ENCODE measurements around the gene DUOXA2.
A peak's percentile ranks its signal among the peaks of the same experiment; 100 is the strongest.
"Not testable (repeated sequence)": the region's sequence is repeated elsewhere in the genome, so short reads cannot be mapped to it uniquely, and the experiment has no call there.

DUOXA2 gene

GRCh38 chr15:45114076-45114750 lies at the start of gene DUOXA2, which contains the start of gene DUOX2:
TSS of gene DUOXA2 (plus strand) at chr15:45114326. CDS start at chr15:45114606, 280 bp downstream.
TSS of gene DUOX2 (minus strand) at chr15:45114172. CDS start at chr15:45113411, 761 bp downstream.
- no peak for DNase-seq (ENCODE audit: low read depth in 2 of 2)

- DNase-seq (ENCODE audit: low read depth in 2 of 2) = no peak
These were observed 49.7 kb upstream of the DUOXA2 start for GRCh38 chr15:45064386-45064785.

GRCh38 chr15:45069942-45070360 lies 44.2 kb upstream of the DUOXA2 start:
- not testable (repeated sequence) for DNase-seq (ENCODE audit: low read depth in 2 of 2)

- DNase-seq (ENCODE audit: low read depth in 2 of 2) = not testable (repeated sequence)
These were observed 40.5 kb upstream of the DUOXA2 start for GRCh38 chr15:45073602-45074001.

GRCh38 chr15:45075440-45076320 lies 38.4 kb upstream of the DUOXA2 start:
- not testable (repeated sequence) for DNase-seq (ENCODE audit: low read depth in 2 of 2)

- not testable (repeated sequence) for DNase-seq (ENCODE audit: low read depth in 2 of 2)
These were observed 36.7 kb upstream of the DUOXA2 start for GRCh38 chr15:45077391-45077790.

GRCh38 chr15:45079201-45079600 lies 34.9 kb upstream of the DUOXA2 start:
- DNase-seq (ENCODE audit: low read depth in 2 of 2) = not testable (repeated sequence)

GRCh38 chr15:45079628-45080246 lies 34.4 kb upstream of the DUOXA2 start:
- DNase-seq (ENCODE audit: low read depth in 2 of 2) = not testable (repeated sequence)

GRCh38 chr15:45080593-45080992 lies 33.5 kb upstream of the DUOXA2 start:
- DNase-seq (ENCODE audit: low read depth in 2 of 2) = not testable (repeated sequence)

- DNase-seq (ENCODE audit: low read depth in 2 of 2) = not testable (repeated sequence)
These were observed 31.7 kb upstream of the DUOXA2 start for GRCh38 chr15:45082412-45082811.

GRCh38 chr15:45083223-45083622 lies 30.9 kb upstream of the DUOXA2 start:
- no peak for DNase-seq (ENCODE audit: low read depth in 2 of 2)

GRCh38 chr15:45084163-45084562 lies 30.0 kb upstream of the DUOXA2 start:
- no peak for DNase-seq (ENCODE audit: low read depth in 2 of 2)

GRCh38 chr15:45087513-45087912 lies 26.6 kb upstream of the DUOXA2 start:
- no peak for DNase-seq (ENCODE audit: low read depth in 2 of 2)

- DNase-seq (ENCODE audit: low read depth in 2 of 2) = no peak
These were observed 25.1 kb upstream of the DUOXA2 start for GRCh38 chr15:45088801-45089711.

GRCh38 chr15:45089712-45090373 lies 24.3 kb upstream of the DUOXA2 start:
- DNase-seq (ENCODE audit: low read depth in 2 of 2) = no peak

GRCh38 chr15:45091161-45091560 lies 23.0 kb upstream of the DUOXA2 start:
- peak; percentile 2 to 5 for DNase-seq (ENCODE audit: low read depth in 2 of 2)

- DNase-seq (ENCODE audit: low read depth in 2 of 2) = no peak
These were observed 22.6 kb upstream of the DUOXA2 start for GRCh38 chr15:45091576-45091975.

- no peak for DNase-seq (ENCODE audit: low read depth in 2 of 2)
These were observed 21.1 kb upstream of the DUOXA2 start for GRCh38 chr15:45093013-45093412.

- DNase-seq (ENCODE audit: low read depth in 2 of 2) = no peak
These were observed 20.3 kb upstream of the DUOXA2 start for GRCh38 chr15:45093622-45094357.

- no peak for DNase-seq (ENCODE audit: low read depth in 2 of 2)
These were observed 19.8 kb upstream of the DUOXA2 start for GRCh38 chr15:45094358-45094730.
